HTERT RPE-1 (cell line): Measurements from ENCODE around the gene TNFRSF18.
"Not testable (repeated sequence)": the region's sequence is repeated elsewhere in the genome, so short reads cannot be mapped to it uniquely, and the experiment has no call there.

Source experiments
- in situ Hi-C: fragments of 300-500 bp; cut with MboI; formaldehyde crosslinking; loops from 4 replicates; pipeline ENCODE4 v1.14.3; 2020; ENCODE audit warnings: low sequenced_read_pairs

TNFRSF18 gene

GRCh38 chr1:1199141-1199960, 7.0 kb downstream of the TNFRSF18 start:
- in situ Hi-C loops = no loop called here

- in situ Hi-C loops = no loop called here
Measured at GRCh38 chr1:1198423-1199140, 7.8 kb downstream of the TNFRSF18 start.

GRCh38 chr1:1197551-1198422, 8.6 kb downstream of the TNFRSF18 start:
- in situ Hi-C loops = no loop called here

- in situ Hi-C loops = no loop called here
Measured at GRCh38 chr1:1197188-1197500, 9.2 kb downstream of the TNFRSF18 start.

GRCh38 chr1:1196431-1197187, 9.8 kb downstream of the TNFRSF18 start:
- in situ Hi-C loops = no loop called here

GRCh38 chr1:1195726-1196125, 10.7 kb downstream of the TNFRSF18 start:
- in situ Hi-C loops = not testable (repeated sequence)

GRCh38 chr1:1194723-1195122, 11.7 kb downstream of the TNFRSF18 start:
- in situ Hi-C loops = no loop called here

- in situ Hi-C loops = no loop called here
Measured at GRCh38 chr1:1191734-1192133, 14.7 kb downstream of the TNFRSF18 start.

GRCh38 chr1:1189111-1189510, 17.3 kb downstream of the TNFRSF18 start:
- in situ Hi-C loops = no loop called here

- in situ Hi-C loops = no loop called here
Measured at GRCh38 chr1:1187938-1188337, 18.5 kb downstream of the TNFRSF18 start.

GRCh38 chr1:1185101-1185765, 21.2 kb downstream of the TNFRSF18 start:
- in situ Hi-C loops = no loop called here

- in situ Hi-C loops = no loop called here
Measured at GRCh38 chr1:1183833-1184775, 22.3 kb downstream of the TNFRSF18 start.

- in situ Hi-C loops = no loop called here
Measured at GRCh38 chr1:1183221-1183747, 23.1 kb downstream of the TNFRSF18 start.

- in situ Hi-C loops = no loop called here
Measured at GRCh38 chr1:1182491-1183220, 23.7 kb downstream of the TNFRSF18 start.

GRCh38 chr1:1181938-1182410, 24.4 kb downstream of the TNFRSF18 start:
- in situ Hi-C loops = no loop called here

- in situ Hi-C loops = no loop called here
Measured at GRCh38 chr1:1181129-1181937, 25.1 kb downstream of the TNFRSF18 start.
